ENCODE measurements around the gene DGKQ. TPM values are rescaled to one million over a fixed set of nuclear protein-coding genes. Genes with fewer than 3 reads are reported as not detected.
"Not testable (repeated sequence)": the region's sequence is repeated elsewhere in the genome, so short reads cannot be mapped to it uniquely, and the experiment has no call there.

DGKQ gene
- total RNA-seq, 1 donor from 2014 or later = 9.6 TPM

DNA sequence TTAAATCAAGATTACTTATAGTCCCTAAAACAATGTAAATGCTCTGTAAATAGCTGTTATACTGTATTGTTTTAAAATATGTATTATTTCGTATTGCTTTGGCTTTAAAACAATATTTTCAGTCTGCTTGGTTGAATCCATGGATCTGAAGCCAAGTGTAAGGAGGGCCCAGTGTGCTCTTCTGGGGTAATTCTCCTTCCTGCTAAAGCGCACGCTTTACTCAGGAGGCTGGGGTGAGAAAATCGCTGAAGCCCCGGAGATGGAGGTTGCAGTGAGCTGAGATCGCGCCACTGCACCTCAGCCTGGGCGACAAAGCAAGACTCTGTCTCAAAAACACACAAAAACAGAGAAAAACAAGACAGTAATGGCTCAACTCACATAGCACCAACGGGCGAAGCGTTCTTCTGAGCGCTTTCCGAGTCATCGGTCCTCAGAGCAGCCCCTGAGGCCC lies 13.1 kb upstream of the DGKQ start:
- intact Hi-C loops (cut with DNase I) = no loop called here
- peak; percentile 30 for ATAC-seq

DNA sequence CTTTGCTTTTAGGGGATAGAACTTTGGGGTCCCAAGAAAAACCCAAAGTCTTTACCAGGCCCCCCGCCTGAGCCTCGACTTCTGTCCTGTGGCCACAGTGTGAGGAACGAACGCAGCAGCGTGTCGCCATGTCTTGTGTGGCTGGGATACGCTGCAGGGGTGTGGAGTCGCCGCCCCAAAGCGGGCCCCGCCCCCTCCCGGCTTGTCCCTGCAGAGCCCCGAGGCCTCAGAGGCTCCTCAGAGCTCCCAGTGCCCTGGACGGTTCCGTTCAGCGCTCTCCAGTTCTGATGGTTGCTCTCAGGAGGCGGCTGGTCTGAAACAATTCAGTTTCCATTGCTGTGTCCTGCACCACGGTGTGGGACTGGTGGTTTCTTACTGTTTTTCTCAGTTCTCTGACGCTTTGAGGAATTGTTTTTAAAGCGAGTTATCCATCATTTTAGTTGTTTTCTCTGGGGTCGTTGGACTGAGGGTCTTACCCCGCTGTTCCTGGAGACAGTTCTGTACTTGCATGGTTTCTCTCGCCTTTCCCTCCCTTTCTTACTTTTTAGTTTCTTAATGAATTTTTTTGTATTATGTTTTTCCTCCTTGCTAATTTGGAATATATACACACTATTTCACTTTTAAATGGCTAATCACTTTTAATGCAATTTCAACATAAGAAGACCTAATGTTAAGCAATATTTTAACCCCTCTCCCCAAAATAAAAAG lies 11.9 kb upstream of the DGKQ start:
- intact Hi-C loops (cut with DNase I) = no loop called here
- ATAC-seq = peak; percentile 68
- DNase-seq (ENCODE audit: low spot score) = no peak

More for the DNA sequence above, 13.1 kb upstream of the DGKQ start:
- no peak for DNase-seq (ENCODE audit: low spot score)

DNA sequence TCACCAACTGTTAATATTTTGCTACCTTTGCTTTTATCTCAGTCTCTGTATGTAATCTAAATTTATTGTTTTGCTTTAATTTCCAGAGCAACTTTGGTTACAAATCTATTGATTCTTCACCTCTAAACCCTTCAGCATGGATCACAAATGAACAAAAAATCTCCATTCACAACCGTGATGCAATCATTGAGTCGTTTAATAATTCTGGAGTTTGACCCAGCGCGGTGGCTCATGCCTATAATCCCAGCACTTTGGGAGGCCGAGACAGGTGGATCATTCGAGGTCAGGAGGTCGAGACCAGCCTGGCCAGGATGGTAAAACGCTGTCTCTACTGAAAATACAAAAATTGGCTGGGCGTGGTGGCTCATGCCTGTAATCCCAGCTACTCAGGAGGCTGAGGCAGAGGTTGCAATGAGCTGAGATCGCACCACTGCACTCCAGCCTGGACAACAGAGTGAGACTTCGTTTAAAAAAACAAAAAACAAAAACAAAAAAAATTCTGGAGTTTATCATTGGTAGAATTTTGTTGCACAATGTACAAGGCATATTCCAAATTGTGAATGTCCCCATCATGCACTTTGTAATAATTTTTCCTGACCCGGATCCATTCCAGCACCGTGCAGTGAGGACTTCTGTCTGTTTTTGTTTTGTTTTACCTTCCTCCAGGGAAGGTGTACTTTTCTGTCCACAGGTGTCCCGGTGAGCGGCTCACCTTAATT lies 11.1 kb upstream of the DGKQ start:
- intact Hi-C loops (cut with DNase I) = no loop called here
- no peak for DNase-seq (ENCODE audit: low spot score)
- ATAC-seq = no peak

DNA sequence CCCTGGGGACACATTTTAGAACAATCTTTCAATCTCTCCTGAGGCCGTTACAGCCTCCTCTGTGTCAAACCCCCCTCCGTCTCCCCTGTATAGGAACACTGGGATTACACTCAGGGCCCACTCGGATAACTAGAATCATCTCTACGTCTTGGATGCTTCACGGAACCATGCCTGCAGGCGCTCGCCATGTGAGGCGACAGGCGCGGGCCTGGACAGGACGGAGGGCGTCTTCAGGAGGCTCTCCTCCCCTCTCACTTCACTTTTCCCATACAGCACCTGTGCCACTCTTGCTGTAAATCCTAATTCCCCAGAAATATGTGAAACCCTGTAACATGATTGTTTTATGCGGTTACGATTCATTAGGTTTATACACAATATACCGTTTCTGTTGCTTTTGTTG lies 9.4 kb upstream of the DGKQ start:
- intact Hi-C loops (cut with DNase I) = no loop called here
- DNase-seq (ENCODE audit: low spot score) = no peak
- no peak for ATAC-seq

DNA sequence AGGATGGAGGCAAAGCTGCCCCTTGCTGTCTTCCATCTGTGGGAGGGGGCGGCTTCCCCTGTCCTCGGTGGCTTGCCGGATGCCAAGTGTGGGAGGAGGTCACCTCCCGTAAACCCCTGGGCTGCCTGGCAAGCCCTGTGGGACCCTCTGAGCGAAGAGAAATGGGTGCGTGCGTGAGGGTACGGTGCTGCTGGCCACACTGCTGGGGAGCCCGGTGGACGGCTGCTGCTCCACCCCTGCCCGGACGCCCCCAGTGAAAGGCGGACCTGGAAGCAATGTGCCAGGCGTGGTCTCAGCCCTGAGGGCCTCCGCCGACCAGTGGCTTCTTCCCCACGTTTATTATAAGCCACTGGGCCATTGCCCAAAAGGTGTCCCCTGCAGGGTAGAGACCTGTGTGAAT lies 8.9 kb upstream of the DGKQ start:
- DNase-seq (ENCODE audit: low spot score) (no peak), ATAC-seq (no peak)
- intact Hi-C loops (cut with DNase I) = no loop called here

DNA sequence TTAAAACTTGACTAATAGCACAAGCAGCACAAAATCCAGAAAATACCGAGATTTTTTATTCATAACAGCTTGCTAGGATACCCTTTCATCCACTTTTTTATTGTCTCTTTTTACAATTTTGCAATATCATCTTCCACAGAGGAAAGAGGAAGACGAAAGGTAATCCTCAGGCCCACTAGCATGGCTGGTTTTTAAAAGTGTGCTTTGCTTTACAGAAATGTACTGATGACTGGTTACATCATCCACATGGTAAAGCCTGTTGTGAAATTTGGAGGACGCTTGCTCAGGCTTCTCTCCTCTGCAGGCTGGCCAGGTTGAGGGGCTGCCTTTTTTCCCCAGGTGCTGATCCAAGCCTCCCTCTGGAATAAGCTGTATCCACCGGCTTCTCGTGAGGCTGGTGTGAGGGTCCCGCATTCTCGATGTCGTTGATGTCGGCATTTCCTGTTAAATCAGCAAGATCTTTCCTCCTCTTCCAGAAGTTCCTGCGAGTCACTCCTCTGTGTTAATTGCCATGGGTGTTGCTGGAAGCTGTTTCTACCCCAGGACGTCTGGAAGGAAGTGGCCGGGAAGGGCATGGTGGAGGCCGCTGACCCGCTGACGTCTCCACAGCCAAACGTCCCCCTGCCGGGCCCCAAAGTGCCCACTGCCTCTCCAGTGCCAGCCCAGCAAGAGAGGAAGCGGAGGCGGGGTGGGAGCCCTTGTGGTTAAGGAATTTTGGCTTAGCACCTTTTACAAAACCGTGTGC lies 5.8 kb upstream of the DGKQ start:
- no peak for ATAC-seq
- intact Hi-C loops (cut with DNase I) = no loop called here
- no peak for DNase-seq (ENCODE audit: low spot score)

DNA sequence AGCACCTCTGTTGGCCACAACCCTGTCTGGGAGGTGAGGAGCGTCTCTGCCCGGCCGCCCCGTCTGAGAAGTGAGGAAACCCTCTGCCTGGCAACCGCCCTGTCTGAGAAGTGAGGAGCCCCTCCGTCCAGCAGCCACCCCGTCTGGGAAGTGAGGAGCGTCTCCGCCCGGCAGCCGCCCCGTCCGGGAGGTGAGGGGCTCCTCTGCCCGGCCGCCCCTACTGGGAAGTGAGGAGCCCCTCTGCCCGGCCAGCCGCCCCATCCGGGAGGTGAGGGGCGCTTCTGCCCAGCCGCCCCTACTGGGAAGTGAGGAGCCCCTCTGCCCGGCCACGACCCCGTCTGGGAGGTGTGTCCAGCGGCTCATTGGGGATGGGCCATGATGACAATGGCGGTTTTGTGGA lies 2.6 kb upstream of the DGKQ start:
- intact Hi-C loops (cut with DNase I); ATAC-seq: not testable (repeated sequence)

DNA sequence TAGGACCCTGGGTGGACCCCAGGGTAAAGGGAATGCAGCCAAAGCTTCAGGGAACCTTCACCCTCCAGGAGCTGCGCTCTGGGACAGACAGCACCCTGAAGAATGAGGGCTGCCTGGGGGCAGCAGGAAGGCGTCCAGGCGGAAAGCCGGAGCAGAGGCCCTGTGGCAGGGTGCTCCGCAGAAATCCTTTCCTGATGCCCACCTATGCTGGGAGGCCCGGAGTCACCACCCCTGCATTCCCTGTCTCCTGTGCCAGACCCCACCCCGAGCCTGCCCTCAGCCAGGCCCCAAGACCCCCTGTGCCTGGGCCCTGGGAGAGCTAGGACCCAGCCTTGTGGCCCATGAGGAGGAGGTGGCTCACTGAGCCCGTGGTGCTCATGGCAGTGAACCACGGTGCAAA lies 1.3 kb upstream of the DGKQ start:
- intact Hi-C loops (cut with DNase I) = no loop called here
- no peak for ATAC-seq
- DNase-seq (ENCODE audit: low spot score) = no peak

More for the DNA sequence above, 2.6 kb upstream of the DGKQ start:
- DNase-seq (ENCODE audit: low spot score) = not testable (repeated sequence)

DNA sequence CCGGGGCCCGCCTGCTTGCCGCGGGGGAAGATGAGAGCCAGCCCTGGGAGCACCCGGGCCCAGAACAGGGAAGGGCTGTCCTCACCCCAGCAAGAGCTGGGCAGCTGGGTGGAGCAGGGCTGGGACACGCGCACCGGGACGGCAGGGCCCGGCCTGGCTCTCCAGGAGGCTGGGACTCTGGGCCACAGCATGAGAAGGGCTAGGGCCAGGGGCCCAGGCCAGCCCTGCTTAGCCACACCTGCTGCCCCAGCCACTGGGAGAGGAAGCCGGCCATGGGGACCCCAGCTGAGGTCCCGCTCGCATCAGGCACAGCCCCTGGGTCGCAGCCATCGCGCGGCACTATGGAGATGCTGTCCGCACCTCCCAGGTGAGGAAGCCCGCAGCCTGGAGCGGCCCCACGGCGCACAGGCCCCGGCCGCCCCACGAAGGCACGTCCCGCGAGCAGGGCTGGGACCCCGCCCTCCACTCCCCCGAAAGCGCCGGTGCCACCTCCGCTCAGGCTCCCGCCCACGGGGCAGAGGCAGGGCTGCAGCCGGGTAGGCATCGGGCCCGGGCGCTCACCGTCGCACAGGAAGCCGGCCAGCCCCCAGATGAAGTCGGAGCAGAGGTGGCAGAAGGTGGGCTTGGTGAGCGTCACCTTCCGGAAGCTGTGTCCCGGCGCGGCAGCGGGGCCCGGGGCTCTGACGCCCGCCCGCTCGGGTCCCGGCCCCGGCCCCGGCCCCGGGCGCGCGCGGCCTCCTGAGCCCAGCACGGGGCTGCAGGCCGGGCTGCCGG lies 531 bp downstream of the DGKQ start:
- DNase-seq (ENCODE audit: low spot score) = no peak
- intact Hi-C loops (cut with DNase I) = no loop called here
- peak; percentile 7 for ATAC-seq

DNA sequence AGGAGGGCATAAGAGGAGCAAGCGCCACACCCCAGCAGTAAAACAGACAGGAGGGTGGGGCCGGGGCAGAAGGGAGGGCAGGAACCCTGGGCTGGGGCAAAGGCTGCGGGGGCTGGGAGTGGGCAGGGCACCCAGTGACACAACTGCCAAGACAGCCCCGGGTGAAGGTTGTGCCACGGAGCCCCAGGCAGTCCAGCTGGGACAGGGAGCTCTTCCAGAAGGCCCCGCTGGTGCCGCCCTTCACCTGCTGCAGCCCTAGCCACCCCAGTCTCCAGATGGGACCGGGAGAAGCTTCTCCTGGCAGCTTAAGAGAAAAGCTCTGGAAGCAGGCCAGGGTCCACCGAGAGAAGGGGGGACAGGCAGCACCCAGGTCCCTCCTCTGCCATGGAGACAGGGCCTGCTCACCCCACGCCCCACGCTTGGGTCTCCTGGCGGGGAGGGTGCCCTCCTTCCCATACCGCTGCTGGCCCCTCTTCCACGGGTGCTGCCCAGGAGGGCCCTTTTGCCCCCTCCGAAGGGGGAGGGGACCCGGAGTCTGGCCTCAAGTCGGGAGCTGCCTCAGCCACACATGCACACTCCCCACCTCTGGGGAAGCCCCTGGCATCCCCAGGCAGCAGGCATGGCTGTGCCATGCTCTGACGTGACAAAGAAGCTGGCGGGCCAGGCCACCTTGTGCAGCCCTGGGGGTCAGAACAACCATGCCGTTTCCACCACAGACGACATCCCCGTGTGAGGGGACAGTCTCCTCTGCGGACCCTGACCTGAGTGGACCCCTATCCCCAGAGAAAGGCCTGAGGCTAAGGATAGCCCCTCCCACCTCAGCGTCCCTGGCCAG lies 1.5 kb downstream of the DGKQ start:
- intact Hi-C loops (cut with DNase I) = no loop called here
- DNase-seq (ENCODE audit: low spot score) (no peak), ATAC-seq (no peak)

DNA sequence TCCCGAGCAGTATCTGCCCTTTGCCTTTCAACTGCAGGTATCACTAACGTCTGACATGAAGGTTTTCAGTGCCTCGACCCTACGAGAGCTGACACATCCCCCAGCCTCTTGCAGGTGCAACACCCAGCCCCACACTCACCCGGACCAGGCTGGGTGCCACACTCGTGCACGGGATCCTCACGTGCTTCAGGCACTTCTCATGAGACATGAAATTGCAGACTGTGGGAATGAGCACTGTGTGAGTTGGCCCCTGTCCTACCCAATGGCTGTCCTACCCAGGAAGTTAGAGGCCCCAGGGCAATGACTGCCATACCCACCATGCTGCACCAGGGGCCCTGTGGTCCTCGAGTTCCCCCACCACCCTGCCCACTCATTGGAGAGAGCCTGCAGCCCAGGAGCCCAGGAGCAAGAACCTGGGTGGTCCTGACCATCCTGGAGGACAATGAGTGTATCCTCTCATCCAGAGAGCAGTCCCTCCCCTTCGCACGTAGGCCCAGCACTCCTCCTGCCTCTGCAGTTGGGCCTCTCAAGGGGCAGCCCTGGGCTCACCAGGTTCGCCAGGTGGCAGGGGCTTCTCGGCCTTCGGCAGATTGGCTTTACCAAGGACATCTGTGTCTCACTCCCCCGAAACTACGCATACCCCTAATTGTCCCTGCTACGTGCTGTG lies 2.4 kb downstream of the DGKQ start:
- no peak for ATAC-seq
- DNase-seq (ENCODE audit: low spot score) = no peak
- intact Hi-C loops (cut with DNase I) = no loop called here

DNA sequence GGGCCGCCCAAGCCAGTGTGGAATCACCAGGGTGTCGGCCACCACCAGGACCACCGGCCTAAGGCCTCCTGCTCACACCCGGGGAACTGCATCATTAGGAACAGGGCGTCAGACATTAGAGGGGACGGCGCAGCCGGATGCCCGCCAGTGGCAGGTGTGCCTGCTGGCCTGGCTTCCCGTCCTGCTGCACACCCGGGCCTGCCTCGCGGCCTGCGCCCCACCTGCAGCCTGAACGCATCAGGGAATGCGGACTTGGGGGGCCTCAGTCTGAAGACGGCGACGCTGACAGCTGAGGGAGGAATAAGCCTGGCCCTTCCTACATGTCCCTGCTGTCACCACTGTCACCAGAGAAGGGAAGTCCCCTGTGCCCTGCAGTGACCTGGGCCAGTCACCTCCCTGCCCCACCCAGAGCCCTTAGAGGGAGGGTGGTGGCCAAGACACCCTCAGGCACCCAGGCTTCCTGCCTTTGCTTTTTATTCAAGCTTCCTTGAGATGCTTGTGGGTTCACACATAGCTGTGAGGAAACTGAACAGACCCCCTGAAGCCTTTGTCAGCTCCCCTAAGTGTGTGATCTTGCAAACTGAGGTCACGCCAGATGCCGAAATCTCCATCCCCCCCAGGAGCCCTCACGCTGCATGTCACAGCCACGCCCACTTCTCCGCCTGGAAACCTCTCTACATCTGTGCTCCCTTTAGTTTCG lies 3.2 kb downstream of the DGKQ start:
- no peak for DNase-seq (ENCODE audit: low spot score)
- no peak for ATAC-seq
- intact Hi-C loops (cut with DNase I) = no loop called here

DNA sequence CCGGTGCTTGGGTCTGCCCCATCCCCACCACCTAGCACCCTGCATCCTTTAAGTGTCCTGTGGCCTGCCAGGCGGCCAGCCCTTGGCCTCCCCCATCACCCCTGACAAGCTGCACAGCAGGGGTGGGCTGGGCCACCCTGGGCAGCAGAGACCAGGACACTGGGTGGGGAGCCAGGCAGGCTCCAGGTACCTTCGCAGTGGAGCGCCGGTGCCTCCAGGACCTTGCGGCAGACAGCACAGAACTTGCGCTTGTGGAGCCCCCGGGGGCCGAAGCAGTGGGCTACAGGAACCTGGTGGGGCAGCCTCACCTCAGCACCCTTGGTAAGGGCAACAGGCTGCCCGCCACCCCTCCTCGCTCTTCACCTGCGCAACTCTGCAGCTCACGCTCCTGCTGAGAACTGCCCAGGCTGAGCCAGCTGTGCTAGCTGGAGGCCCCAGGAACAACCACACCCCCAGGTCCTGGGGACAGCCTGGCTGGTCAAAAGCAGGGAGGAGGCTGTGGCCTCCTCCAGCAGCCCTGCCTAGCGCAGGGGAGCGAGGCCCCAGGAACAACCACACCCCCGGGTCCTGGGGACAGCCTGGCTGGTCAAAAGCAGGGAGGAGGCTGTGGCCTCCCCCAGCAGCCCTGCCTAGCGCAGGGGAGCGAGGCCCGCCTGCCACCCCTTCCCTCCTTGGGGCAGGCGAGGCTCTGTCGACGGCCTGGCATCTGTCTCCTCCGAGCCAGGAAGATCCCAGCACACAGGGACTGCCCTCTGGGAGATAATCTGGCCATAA lies 4.6 kb downstream of the DGKQ start:
- ATAC-seq (no peak), DNase-seq (ENCODE audit: low spot score) (no peak)
- intact Hi-C loops (cut with DNase I) = loop anchor here (2.0 kb wide), 1 partner anchor 38 kb away; no protein-coding TSS in a partner anchor

DNA sequence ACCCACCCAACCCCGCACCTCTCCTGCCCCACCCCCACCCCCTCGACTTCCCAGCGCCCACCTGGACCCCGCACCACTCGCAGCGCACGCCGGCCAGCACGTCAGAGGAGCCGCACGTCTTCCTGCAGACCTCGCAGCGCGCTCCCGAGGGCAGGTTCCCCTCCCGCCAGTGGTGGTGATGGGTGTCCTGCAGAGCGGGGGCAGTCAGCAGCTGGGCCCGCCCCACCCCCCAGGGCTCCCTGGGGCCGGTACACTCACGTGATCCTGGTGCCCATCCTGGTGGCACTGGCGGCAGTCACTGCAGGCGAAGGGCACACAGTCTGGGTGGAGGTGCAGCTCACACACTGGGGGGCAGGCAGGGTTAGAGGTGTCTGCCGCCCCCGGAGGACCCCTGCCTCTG lies 5.1 kb downstream of the DGKQ start:
- intact Hi-C loops (cut with DNase I) = loop anchor here (2.0 kb wide), 1 partner anchor 37 kb away; no protein-coding TSS in a partner anchor
- ATAC-seq = no peak
- DNase-seq (ENCODE audit: low spot score) = no peak

DNA sequence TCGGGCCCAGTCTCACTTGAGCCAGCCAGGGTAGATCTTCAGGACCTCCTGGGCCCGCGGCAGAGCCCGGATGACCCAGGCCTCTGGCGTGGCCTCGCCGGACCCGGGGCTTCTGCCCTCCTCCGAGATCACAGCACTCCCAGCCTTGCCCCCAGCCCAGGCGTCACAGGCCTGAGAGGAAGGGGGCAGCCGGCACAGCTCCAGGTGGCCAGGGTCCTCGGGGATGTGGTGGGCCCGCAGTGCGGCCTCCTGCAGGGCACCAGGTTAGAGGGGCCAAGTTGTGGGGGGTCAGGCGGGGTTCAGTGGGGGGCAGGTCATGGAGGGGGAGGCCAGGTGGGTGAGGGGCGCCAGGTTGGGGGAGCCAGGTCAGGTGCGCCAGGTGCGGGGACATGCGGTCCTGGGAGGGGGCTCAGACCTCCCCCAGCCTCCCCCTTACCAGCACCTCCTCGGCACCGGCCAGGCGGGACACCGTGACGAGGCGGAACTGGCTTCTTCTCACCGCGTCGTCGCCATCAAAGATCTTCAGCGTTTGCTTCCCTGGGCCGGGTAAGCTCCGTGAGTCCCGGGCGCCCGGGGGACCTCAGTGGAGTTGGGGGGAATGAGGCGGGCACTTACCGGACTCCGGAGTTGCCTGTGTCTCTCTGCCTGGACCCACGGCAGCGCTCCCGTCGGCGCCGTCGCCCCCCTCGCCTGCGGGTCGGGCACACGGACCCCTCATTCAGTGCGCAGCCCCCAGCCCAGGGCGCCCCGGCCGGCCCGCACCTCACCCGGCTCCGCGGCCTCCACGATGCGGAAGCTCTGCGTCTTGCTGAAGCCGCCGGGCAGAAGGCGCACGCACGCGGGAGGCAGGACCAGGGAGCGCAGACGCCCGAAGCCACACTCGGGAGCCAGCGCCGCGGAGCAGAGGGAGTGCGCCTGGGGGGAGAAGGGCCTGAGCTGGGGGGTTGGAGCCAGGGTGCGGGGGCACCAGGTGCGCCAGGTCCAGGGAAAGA lies 6.0 kb downstream of the DGKQ start:
- intact Hi-C loops (cut with DNase I) = loop anchor here (2.0 kb wide), 1 partner anchor 37 kb away; no protein-coding TSS in a partner anchor
- ATAC-seq = no peak
- no peak for DNase-seq (ENCODE audit: low spot score)

Measured in sciatic nerve (tissue), 2 donors.